Neural progenitor cell (in vitro differentiated cells): ENCODE data around the gene FBXW11. TPM values are rescaled to one million over a fixed set of nuclear protein-coding genes. Genes with fewer than 3 reads are reported as not detected.

Experiments used
- DNase-seq: peaks from one replicate; pipeline ENCODE4 v3.0.0-alpha.2; 2016; ENCODE audit warnings: low spot score
- H2AFZ ChIP-seq: fragments of 200-600 bp; sonication (generic); replicated peaks from 2 replicates; pipeline ENCODE4 v1.6.1; 2016; ENCODE audit warnings: antibody characterized with exemption
- H3F3A ChIP-seq: fragments of 200-600 bp; sonication (generic); 2 replicates; pipeline ENCODE4 v1.6.1; 2016; ENCODE audit warnings: antibody characterized with exemption, low read depth
- H3K27ac ChIP-seq: fragments of 200-600 bp; sonication (generic); 2 replicates; pipeline ENCODE4 v1.5.1; 2016; ENCODE audit warnings: mild to moderate bottlenecking
- H3K27me3 ChIP-seq: fragments of 200-600 bp; sonication (generic); 2 replicates; pipeline ENCODE4 v1.6.1; 2016; ENCODE audit warnings: mild to moderate bottlenecking, moderate library complexity
- H3K36me3 ChIP-seq: fragments of 200-600 bp; sonication (generic); 2 replicates; pipeline ENCODE4 v1.5.1; 2016
- H3K4me1 ChIP-seq: fragments of 200-600 bp; sonication (generic); 2 replicates; pipeline ENCODE4 v1.6.1; 2016; ENCODE audit warnings: mixed run types
- H3K4me2 ChIP-seq: fragments of 200-600 bp; sonication (generic); 2 replicates; pipeline ENCODE4 v1.6.1; 2016
- H3K4me3 ChIP-seq: fragments of 200-600 bp; sonication (generic); 2 replicates; pipeline ENCODE4 v1.5.1; 2016
- H3K79me2 ChIP-seq: fragments of 200-600 bp; sonication (generic); 2 replicates; pipeline ENCODE4 v1.6.1; 2016; ENCODE audit warnings: low read depth
- H3K9ac ChIP-seq: fragments of 200-600 bp; sonication (generic); 2 replicates; pipeline ENCODE4 v1.6.1; 2016
- H3K9me3 ChIP-seq: fragments of 200-600 bp; sonication (generic); 2 replicates; pipeline ENCODE4 v1.5.1; 2016; ENCODE audit warnings: low read depth
- H4K20me1 ChIP-seq: fragments of 200-600 bp; sonication (generic); 2 replicates; pipeline ENCODE4 v1.6.1; 2016; ENCODE audit warnings: low read depth
- H3K27ac Mint-ChIP-seq: 3 replicates; pipeline ENCODE4 v1.8.0; 2021; ENCODE audit warnings: mixed read lengths
- H3K27me3 Mint-ChIP-seq: 2 replicates; pipeline ENCODE4 v1.8.0; 2022; ENCODE audit warnings: low read depth, mild to moderate bottlenecking, inconsistent platforms, moderate library complexity, mixed read lengths; ENCODE audit not compliant: insufficient read depth
- H3K36me3 Mint-ChIP-seq: 3 replicates; pipeline ENCODE4 v1.8.0; 2021; ENCODE audit warnings: mixed read lengths
- H3K4me1 Mint-ChIP-seq: 3 replicates; pipeline ENCODE4 v1.8.0; 2021; ENCODE audit warnings: mixed read lengths
- H3K4me3 Mint-ChIP-seq: 3 replicates; pipeline ENCODE4 v1.8.0; 2021; ENCODE audit warnings: mild to moderate bottlenecking, moderate library complexity, mixed read lengths
- H3K9me3 Mint-ChIP-seq: 3 replicates; pipeline ENCODE4 v1.8.0; 2020; ENCODE audit warnings: mixed read lengths
- CTCF ChIP-seq: fragments of 200-600 bp; sonication (generic); IDR thresholded peaks from 2 replicates; pipeline ENCODE4 v1.5.1; 2017; ENCODE audit warnings: antibody characterized with exemption, mild to moderate bottlenecking
- EZH2 ChIP-seq: fragments of 200-600 bp; sonication (generic); IDR thresholded peaks from 2 replicates; pipeline ENCODE4 v1.6.1; 2017; ENCODE audit warnings: antibody characterized with exemption, mild to moderate bottlenecking, moderate library complexity
- EZH2phosphoT487 ChIP-seq: fragments of 200-600 bp; sonication (generic); IDR thresholded peaks from 2 replicates; pipeline ENCODE4 v1.6.1; 2017; ENCODE audit warnings: antibody characterized with exemption
- total RNA-seq: library from RNA; depleted of rRNA; stranded (reverse); fragments of >200 nt; gene quantifications from 2 replicates; pipeline ENCODE4 v1.2.3, GENCODE V29; 2015; ENCODE audit warnings: low replicate concordance

The FBXW11 gene
- total RNA-seq, 1 donor from 2014 or later: 79.1 TPM

DNA sequence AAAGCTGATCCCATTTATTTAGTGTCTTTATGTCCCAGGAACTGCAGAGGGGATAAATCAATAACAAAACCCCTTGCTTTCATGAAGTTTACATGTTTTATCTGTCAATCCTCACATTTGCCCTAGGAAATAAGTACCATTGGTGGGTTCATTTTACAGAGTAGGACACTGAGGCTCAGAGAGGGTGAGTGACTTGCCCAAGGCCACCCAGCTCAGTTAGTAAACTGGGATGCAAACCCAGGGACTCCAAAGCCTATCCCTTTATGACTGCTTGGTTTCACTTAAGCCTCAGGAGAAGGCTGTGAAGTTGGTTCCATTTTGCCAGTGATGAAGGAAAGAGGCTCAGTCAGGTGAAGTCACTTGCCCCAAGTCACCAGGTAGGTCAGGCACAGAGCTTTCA, 168.9 kb downstream of the FBXW11 start:
- Mint-ChIP-seq H3K27me3 (peaks cover 2% of the 10 kb centered on the region), H3K4me3 (no peak overlapping the region), H3K36me3 (no peaks in the 10 kb centered on the region), H3K9me3 (no peaks in the 10 kb centered on the region), H3K4me1 (peaks cover 17% of the 10 kb centered on the region), H3K27ac (no peak overlapping the region)
- H3F3A ChIP-seq: no peaks in the 10 kb centered on the region
- H3K36me3 ChIP-seq: no peaks in the 10 kb centered on the region
- H2AFZ ChIP-seq: no peak overlapping the region
- no peak overlapping the region for H3K4me3 ChIP-seq
- H3K27ac ChIP-seq: no peak overlapping the region
- no peak overlapping the region for H3K9ac ChIP-seq
- H3K79me2 ChIP-seq: no peaks in the 10 kb centered on the region
- TF ChIP-seq EZH2phosphoT487 (no peak), CTCF (no peak), EZH2 (no peak)
- no peak overlapping the region for H3K4me2 ChIP-seq
- no peak for DNase-seq
- no peaks in the 10 kb centered on the region for H3K27me3 ChIP-seq
- H3K9me3 ChIP-seq: no peaks in the 10 kb centered on the region
- H3K4me1 ChIP-seq: peaks cover 10% of the 10 kb centered on the region
- H4K20me1 ChIP-seq: no peaks in the 10 kb centered on the region

GRCh38 chr5:171835066-171835465, 171.4 kb downstream of the FBXW11 start:
- Histone ChIP-seq H3K27ac (no peak overlapping the region), H3K27me3 (no peaks in the 10 kb centered on the region), H3K36me3 (no peaks in the 10 kb centered on the region), H3K4me1 (peaks cover 3% of the 10 kb centered on the region), H2AFZ (no peak overlapping the region), H3K79me2 (no peaks in the 10 kb centered on the region), H3F3A (no peaks in the 10 kb centered on the region), H4K20me1 (no peaks in the 10 kb centered on the region), H3K4me2 (no peak overlapping the region), H3K9me3 (no peaks in the 10 kb centered on the region), H3K9ac (no peak overlapping the region), H3K4me3 (no peak overlapping the region)
- Mint-ChIP-seq H3K4me1 (peaks cover 4% of the 10 kb centered on the region), H3K36me3 (no peaks in the 10 kb centered on the region), H3K4me3 (no peak overlapping the region), H3K27ac (no peak overlapping the region), H3K9me3 (peaks cover 2% of the 10 kb centered on the region), H3K27me3 (peaks cover 4% of the 10 kb centered on the region)
- TF ChIP-seq CTCF (no peak), EZH2phosphoT487 (no peak), EZH2 (no peak)
- peak; percentile 10 for DNase-seq

- Mint-ChIP-seq H3K36me3 (no peaks in the 10 kb centered on the region), H3K27ac (no peak overlapping the region), H3K4me1 (peaks cover 4% of the 10 kb centered on the region), H3K9me3 (peaks cover 2% of the 10 kb centered on the region), H3K4me3 (no peak overlapping the region), H3K27me3 (peaks cover 4% of the 10 kb centered on the region)
- H3K4me3 ChIP-seq: no peak overlapping the region
- H3K27me3 ChIP-seq: no peaks in the 10 kb centered on the region
- no peaks in the 10 kb centered on the region for H3F3A ChIP-seq
- no peaks in the 10 kb centered on the region for H4K20me1 ChIP-seq
- TF ChIP-seq EZH2phosphoT487 (no peak), CTCF (no peak), EZH2 (no peak)
- H3K4me2 ChIP-seq: no peak overlapping the region
- no peak overlapping the region for H3K9ac ChIP-seq
- no peaks in the 10 kb centered on the region for H3K36me3 ChIP-seq
- no peaks in the 10 kb centered on the region for H3K9me3 ChIP-seq
- H2AFZ ChIP-seq: no peak overlapping the region
- DNase-seq: no peak
- no peaks in the 10 kb centered on the region for H3K79me2 ChIP-seq
- H3K4me1 ChIP-seq: peaks cover 3% of the 10 kb centered on the region
- H3K27ac ChIP-seq: no peak overlapping the region
Observed at GRCh38 chr5:171834461-171834860, 172.0 kb downstream of the FBXW11 start.
